DND-41 (cell line): ENCODE results near the gene RDH14.

Source experiments
- ATAC-seq: fragments of 200-7000 bp; cut with Tn5 transposase; 3 replicates; pipeline ENCODE4 v1.9.1; 2021; ENCODE audit warnings: low read depth; ENCODE audit not compliant: insufficient read depth
- DNase-seq: peaks from one replicate; pipeline ENCODE4 v3.0.0-alpha.2; 2020
- H2AFZ ChIP-seq: 2 replicates; pipeline ENCODE4 v1.6.0; 2012; ENCODE audit warnings: low read depth, low read length
- H3K27ac ChIP-seq: 2 replicates; pipeline ENCODE4 v1.5.1; 2012; ENCODE audit warnings: low read length, inconsistent platforms
- H3K27me3 ChIP-seq: fragments of 200-600 bp; sonication (generic); 2 replicates; pipeline ENCODE4 v1.6.0; 2012; ENCODE audit warnings: low read length, mild to moderate bottlenecking, inconsistent platforms; ENCODE audit not compliant: insufficient read depth, poor library complexity
- H3K36me3 ChIP-seq: 2 replicates; pipeline ENCODE4 v1.5.1; 2012; ENCODE audit warnings: low read length, inconsistent platforms; ENCODE audit not compliant: insufficient read depth
- H3K4me1 ChIP-seq: 2 replicates; pipeline ENCODE4 v1.5.1; 2012; ENCODE audit warnings: mild to moderate bottlenecking, low read length; ENCODE audit not compliant: insufficient read depth
- H3K4me2 ChIP-seq: 2 replicates; pipeline ENCODE4 v1.6.0; 2012; ENCODE audit warnings: mild to moderate bottlenecking, moderate library complexity, low read length, inconsistent platforms; ENCODE audit not compliant: insufficient read depth
- H3K4me3 ChIP-seq, 2 experiments: fragments of 200-600 bp in 1 of 2; shearing (Covaris generic) in 1 of 2; 2 replicates each; pipeline ENCODE4 v1.5.1; 2012 to 2016; ENCODE audit warnings: inconsistent platforms in 2 of 2, low read length in 2 of 2, mild to moderate bottlenecking in 2 of 2, low read depth in 1 of 2, moderate library complexity in 1 of 2
- H3K79me2 ChIP-seq: 2 replicates; pipeline ENCODE4 v1.6.0; 2012; ENCODE audit warnings: low read length, inconsistent platforms; ENCODE audit not compliant: insufficient read depth
- H3K9ac ChIP-seq: 2 replicates; pipeline ENCODE4 v1.6.0; 2012; ENCODE audit warnings: low read depth, mild to moderate bottlenecking, inconsistent platforms, low read length, moderate library complexity
- H3K9me3 ChIP-seq: 2 replicates; pipeline ENCODE4 v1.5.1; 2012; ENCODE audit warnings: low read length, moderate library complexity, mild to moderate bottlenecking, inconsistent platforms; ENCODE audit not compliant: insufficient read depth, severe bottlenecking
- H4K20me1 ChIP-seq: 2 replicates; pipeline ENCODE4 v1.6.0; 2012; ENCODE audit warnings: low read length; ENCODE audit not compliant: insufficient read depth
- EZH2 ChIP-seq: IDR thresholded peaks from 3 replicates; pipeline ENCODE4 v1.6.1; 2012; ENCODE audit warnings: borderline replicate concordance, low read depth, mild to moderate bottlenecking, moderate library complexity, low read length, inconsistent platforms; ENCODE audit not compliant: severe bottlenecking
- TF ChIP-seq, protein P1 (sequence below): IDR thresholded peaks from 2 replicates; pipeline ENCODE4 v1.5.1; 2012; ENCODE audit warnings: borderline replicate concordance, low read length, moderate library complexity, mild to moderate bottlenecking; ENCODE audit not compliant: poor library complexity, severe bottlenecking; ENCODE audit errors: extremely low read depth

The RDH14 gene

GRCh38 chr2:18597618-18598017, 37.2 kb upstream of the RDH14 start:
- H3K4me3 ChIP-seq = no peak overlapping the region
- H3K4me2 ChIP-seq = no peak overlapping the region
- no peaks in the 10 kb centered on the region for H3K79me2 ChIP-seq
- TF ChIP-seq EZH2 = no peak
- TF ChIP-seq, protein P1, sequence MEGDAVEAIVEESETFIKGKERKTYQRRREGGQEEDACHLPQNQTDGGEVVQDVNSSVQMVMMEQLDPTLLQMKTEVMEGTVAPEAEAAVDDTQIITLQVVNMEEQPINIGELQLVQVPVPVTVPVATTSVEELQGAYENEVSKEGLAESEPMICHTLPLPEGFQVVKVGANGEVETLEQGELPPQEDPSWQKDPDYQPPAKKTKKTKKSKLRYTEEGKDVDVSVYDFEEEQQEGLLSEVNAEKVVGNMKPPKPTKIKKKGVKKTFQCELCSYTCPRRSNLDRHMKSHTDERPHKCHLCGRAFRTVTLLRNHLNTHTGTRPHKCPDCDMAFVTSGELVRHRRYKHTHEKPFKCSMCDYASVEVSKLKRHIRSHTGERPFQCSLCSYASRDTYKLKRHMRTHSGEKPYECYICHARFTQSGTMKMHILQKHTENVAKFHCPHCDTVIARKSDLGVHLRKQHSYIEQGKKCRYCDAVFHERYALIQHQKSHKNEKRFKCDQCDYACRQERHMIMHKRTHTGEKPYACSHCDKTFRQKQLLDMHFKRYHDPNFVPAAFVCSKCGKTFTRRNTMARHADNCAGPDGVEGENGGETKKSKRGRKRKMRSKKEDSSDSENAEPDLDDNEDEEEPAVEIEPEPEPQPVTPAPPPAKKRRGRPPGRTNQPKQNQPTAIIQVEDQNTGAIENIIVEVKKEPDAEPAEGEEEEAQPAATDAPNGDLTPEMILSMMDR = no peak
- H3K27ac ChIP-seq = no peak overlapping the region
- no peak overlapping the region for H3K9ac ChIP-seq
- H3K36me3 ChIP-seq = no peaks in the 10 kb centered on the region
- H4K20me1 ChIP-seq = no peaks in the 10 kb centered on the region
- no peaks in the 10 kb centered on the region for H3K27me3 ChIP-seq
- H2AFZ ChIP-seq = no peak overlapping the region
- ATAC-seq (no peak), DNase-seq (no peak)
- H3K9me3 ChIP-seq = no peaks in the 10 kb centered on the region
- H3K4me1 ChIP-seq = no peaks in the 10 kb centered on the region

DNA sequence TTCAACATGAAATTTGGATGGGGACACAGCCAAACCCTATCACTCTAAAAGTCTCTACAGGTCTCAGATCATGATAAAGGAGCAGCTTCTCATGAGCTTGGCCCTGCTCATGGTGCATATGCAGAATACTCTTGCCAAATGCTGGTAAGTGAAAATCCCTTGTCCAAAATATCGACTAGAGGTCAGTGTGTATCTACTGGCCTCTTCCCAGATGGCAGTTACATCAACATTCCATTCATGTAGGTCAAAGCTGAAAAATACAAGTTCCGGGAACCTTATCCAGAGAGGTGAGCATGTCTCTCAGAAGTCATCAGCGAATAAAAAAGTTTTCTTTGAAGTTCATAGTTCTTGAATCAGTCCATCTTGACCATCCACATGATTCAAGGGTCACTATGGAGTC, 36.5 kb upstream of the RDH14 start:
- H3K9ac ChIP-seq = no peak overlapping the region
- H3K4me3 ChIP-seq = no peak overlapping the region
- H3K36me3 ChIP-seq = no peaks in the 10 kb centered on the region
- H3K79me2 ChIP-seq = no peaks in the 10 kb centered on the region
- no peak overlapping the region for H2AFZ ChIP-seq
- DNase-seq = no peak
- no peaks in the 10 kb centered on the region for H3K9me3 ChIP-seq
- H3K4me1 ChIP-seq = no peaks in the 10 kb centered on the region
- no peaks in the 10 kb centered on the region for H4K20me1 ChIP-seq
- no peak for TF ChIP-seq EZH2
- TF ChIP-seq, protein P1 = no peak
- no peaks in the 10 kb centered on the region for H3K27me3 ChIP-seq
- H3K27ac ChIP-seq = no peak overlapping the region
- no peak overlapping the region for H3K4me2 ChIP-seq
- ATAC-seq = no peak

DNA sequence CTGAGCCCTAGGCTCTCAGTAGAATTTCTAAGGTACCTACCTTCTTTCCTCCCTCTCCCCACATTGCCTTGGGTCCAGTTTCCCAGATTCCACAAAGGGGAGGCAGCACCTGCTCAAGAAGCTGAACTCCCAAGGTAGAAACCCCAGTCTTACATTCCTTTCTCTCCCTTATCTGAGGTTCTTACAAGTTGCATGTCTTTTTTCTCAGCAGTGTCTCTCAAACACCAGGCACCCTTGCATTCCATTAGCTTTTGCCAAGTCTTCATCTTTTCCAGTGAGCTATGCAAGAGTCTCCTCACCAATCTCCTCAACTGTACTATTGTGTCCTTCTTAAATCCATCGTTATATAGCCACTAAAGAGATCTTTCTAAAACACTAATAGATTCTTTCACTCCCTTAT, 33.0 kb upstream of the RDH14 start:
- Histone ChIP-seq H3K4me2 (no peak overlapping the region), H4K20me1 (no peaks in the 10 kb centered on the region), H3K36me3 (no peaks in the 10 kb centered on the region), H3K4me1 (no peaks in the 10 kb centered on the region), H3K79me2 (no peaks in the 10 kb centered on the region), H3K4me3 (no peak overlapping the region), H3K27me3 (no peaks in the 10 kb centered on the region), H3K9me3 (no peaks in the 10 kb centered on the region), H3K9ac (no peak overlapping the region), H3K27ac (no peak overlapping the region), H2AFZ (no peak overlapping the region)
- DNase-seq (no peak), ATAC-seq (no peak)
- TF ChIP-seq, protein P1 = no peak
- TF ChIP-seq EZH2 = no peak

DNA sequence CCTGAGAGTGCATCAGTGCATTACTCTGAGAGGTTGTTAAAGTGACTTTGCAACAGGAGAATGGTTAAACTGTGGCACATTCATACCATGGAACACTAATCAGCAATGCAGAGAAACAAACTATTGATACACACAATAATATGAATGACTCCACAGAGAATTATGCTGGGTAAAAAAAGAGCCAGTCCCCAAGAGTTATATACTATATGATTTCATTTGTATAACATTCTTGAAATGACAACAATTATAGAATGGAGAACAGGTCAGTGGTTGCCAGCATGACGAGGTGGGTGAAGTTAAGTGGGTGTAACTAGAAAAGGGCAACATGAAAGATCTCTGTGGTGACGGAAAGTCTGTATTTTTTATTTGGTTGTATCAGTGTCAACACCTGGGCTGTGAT, 31.9 kb upstream of the RDH14 start:
- Histone ChIP-seq H3K27ac (no peak overlapping the region), H3K4me1 (no peaks in the 10 kb centered on the region), H3K9me3 (no peaks in the 10 kb centered on the region), H3K79me2 (no peaks in the 10 kb centered on the region), H3K27me3 (no peaks in the 10 kb centered on the region), H3K4me2 (no peak overlapping the region), H4K20me1 (no peaks in the 10 kb centered on the region), H3K36me3 (no peaks in the 10 kb centered on the region), H3K9ac (no peak overlapping the region), H3K4me3 (no peak overlapping the region), H2AFZ (no peak overlapping the region)
- DNase-seq = no peak
- no peak for TF ChIP-seq EZH2
- TF ChIP-seq, protein P1 = no peak
- ATAC-seq = no peak
